BLaER1 treated with 17β-estradiol and CSF1 and Interleukin-3, amounts not matched to agents 10 nM and 100 nM (cell line): ENCODE data around the gene WDR83.
"Not testable (repeated sequence)": the region's sequence is repeated elsewhere in the genome, so short reads cannot be mapped to it uniquely, and the experiment has no call there.

Source experiments
- H3K27ac ChIP-seq, 11 experiments: shearing (Covaris generic); formaldehyde crosslinking; 2 replicates each; pipeline ENCODE4 v1.8.1; 2022
- H3K27me3 ChIP-seq, 11 experiments: shearing (Covaris generic); formaldehyde crosslinking; 2 replicates each; pipeline ENCODE4 v1.8.1; 2022
- H3K36me3 ChIP-seq, 11 experiments: shearing (Covaris generic); formaldehyde crosslinking; 2 replicates each; pipeline ENCODE4 v1.8.1; 2022
- H3K4me1 ChIP-seq, 10 experiments: shearing (Covaris generic); formaldehyde crosslinking; 2 replicates each; pipeline ENCODE4 v1.8.1; 2022
- H3K4me2 ChIP-seq, 11 experiments: shearing (Covaris generic); formaldehyde crosslinking; 2 replicates each; pipeline ENCODE4 v1.8.1; 2022
- H3K4me3 ChIP-seq, 10 experiments: shearing (Covaris generic); formaldehyde crosslinking; 2 replicates each; pipeline ENCODE4 v1.8.1; 2022
- H3K9ac ChIP-seq, 11 experiments: shearing (Covaris generic); formaldehyde crosslinking; 2 replicates each; pipeline ENCODE4 v1.8.1; 2022
- H3K9me3 ChIP-seq, 11 experiments: shearing (Covaris generic); formaldehyde crosslinking; replicated peaks in 1 of 11; 2 replicates each; pipeline ENCODE4 v1.8.1; 2022
- H4K20me1 ChIP-seq, 11 experiments: shearing (Covaris generic); formaldehyde crosslinking; 2 replicates each; pipeline ENCODE4 v1.8.1; 2022
- Cebpa-rat ChIP-seq, 11 experiments: shearing (Covaris generic); IDR thresholded peaks; 2 replicates each; pipeline ENCODE4 v1.8.1; 2022

The WDR83 gene

GRCh38 chr19:12636631-12637030, 30.0 kb upstream of the WDR83 start:
- H3K27ac ChIP-seq = no peak overlapping the region
- no peaks in the 10 kb centered on the region for H3K9me3 ChIP-seq
- H3K4me2 ChIP-seq = no peak overlapping the region
- H4K20me1 ChIP-seq = peaks cover 0 to 6% (median 0%) of the 10 kb centered on the region in 11 experiments; a peak in 2 of 22 replicates
- peaks cover 10 to 62% (median 26%) of the 10 kb centered on the region in 11 experiments; a peak in 19 of 22 replicates for H3K36me3 ChIP-seq
- H3K9ac ChIP-seq = no peak overlapping the region
- H3K27me3 ChIP-seq = no peaks in the 10 kb centered on the region
- H3K4me3 ChIP-seq = no peak overlapping the region
- peaks cover 5 to 14% (median 10%) of the 10 kb centered on the region in 10 experiments; a peak in 19 of 20 replicates for H3K4me1 ChIP-seq
- TF ChIP-seq Cebpa-rat (IDR thresholded peaks at IDR 0.05) = no peak

DNA sequence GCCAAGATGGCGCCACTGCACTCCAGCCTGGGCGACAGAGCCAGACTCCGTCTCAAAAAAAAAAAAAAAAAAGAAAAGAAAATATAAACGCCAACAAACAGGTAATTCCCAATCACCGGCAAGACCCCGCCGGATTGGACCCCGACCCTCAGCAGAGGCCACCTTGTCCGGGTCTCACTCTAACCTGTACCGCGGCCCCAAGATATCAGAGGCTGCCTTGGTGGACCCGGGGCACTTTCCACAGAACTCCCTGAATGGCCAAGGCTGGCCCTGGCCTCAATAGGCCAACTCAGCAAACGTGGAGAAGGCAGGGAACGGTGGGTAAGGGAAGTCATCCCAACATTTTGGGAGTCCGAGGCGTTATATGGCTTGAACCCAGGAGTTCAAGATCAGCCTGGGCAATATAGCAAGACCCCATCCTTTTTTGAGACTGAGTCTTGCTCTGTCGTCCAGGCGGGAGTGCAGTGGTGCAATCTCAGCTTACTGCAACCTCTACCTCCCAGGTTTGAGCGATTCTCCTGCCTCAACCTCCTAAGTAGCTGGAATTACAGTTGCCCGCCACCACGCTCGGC, 27.9 kb upstream of the WDR83 start:
- Histone ChIP-seq H3K4me2 (no peak overlapping the region), H3K36me3 (peaks cover 0 to 50% (median 6%) of the 10 kb centered on the region in 11 experiments; a peak in 15 of 22 replicates), H3K4me3 (no peak overlapping the region), H3K27ac (no peak overlapping the region), H3K9ac (no peak overlapping the region), H3K9me3 (no peaks in the 10 kb centered on the region), H3K27me3 (no peaks in the 10 kb centered on the region), H4K20me1 (peaks cover 0 to 6% (median 0%) of the 10 kb centered on the region in 11 experiments; a peak in 2 of 22 replicates), H3K4me1 (peaks cover 5 to 14% (median 10%) of the 10 kb centered on the region in 10 experiments; a peak in 19 of 20 replicates)
- no peak for TF ChIP-seq Cebpa-rat (IDR thresholded peaks at IDR 0.05)

DNA sequence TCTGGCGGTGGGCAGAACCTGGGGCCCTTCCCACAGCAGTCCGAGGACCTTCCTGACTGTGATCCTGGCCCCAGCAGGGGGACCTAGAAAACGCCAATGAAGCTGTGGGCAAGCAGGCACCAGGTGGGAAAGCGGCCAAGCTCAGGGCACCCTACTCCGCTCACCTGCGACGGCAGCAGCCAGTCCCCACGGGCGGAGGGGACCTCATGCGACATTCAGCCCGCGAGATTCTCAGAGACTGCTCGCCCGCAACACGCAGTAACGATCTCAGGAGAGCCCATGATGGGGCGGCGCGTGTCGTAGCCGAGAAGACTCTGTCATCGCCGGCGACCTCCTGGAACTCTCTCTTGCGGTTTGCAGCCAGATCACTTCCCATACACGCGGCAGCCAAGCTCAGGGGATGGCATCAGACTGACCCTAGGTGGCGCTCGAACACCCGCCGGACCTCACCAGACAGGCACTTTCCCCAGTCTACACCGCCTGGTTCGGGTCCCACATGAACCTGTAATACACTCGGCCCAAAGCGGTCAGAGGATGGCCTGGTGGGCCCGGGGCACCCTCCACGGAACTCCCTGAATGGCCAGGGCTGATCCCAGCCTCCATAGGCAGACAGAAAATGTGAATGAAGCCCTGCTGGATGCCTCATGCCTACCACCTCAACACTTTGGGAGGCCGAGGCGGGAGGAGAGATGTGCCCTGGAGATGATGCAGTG, 26.6 kb upstream of the WDR83 start:
- Histone ChIP-seq H3K9ac (peak overlapping the region in 10 of 11 experiments; percentile 15 to 70 (median 59); a peak in 19 of 22 replicates), H3K27me3 (no peaks in the 10 kb centered on the region), H3K27ac (peak overlapping the region in 10 of 11 experiments; percentile 29 to 71 (median 55); a peak in 17 of 22 replicates), H4K20me1 (peaks cover 0 to 8% (median 0%) of the 10 kb centered on the region in 11 experiments; a peak in 2 of 22 replicates), H3K4me2 (peak overlapping the region; percentile 68 to 94 (median 79)), H3K9me3 (no peaks in the 10 kb centered on the region), H3K4me3 (peak overlapping the region in 4 of 10 experiments; percentile 27 to 51 (median 37); a peak in 7 of 20 replicates), H3K36me3 (peaks cover 7 to 53% (median 15%) of the 10 kb centered on the region in 11 experiments; a peak in 18 of 22 replicates), H3K4me1 (peaks cover 5 to 14% (median 10%) of the 10 kb centered on the region in 10 experiments; a peak in 19 of 20 replicates)
- TF ChIP-seq Cebpa-rat (IDR thresholded peaks at IDR 0.05) = no peak

- Histone ChIP-seq H3K9ac (no peak overlapping the region), H3K4me3 (no peak overlapping the region), H3K27me3 (no peaks in the 10 kb centered on the region), H3K27ac (no peak overlapping the region), H4K20me1 (peaks cover 0 to 10% (median 0%) of the 10 kb centered on the region in 11 experiments; a peak in 2 of 22 replicates), H3K9me3 (no peaks in the 10 kb centered on the region), H3K4me2 (no peak overlapping the region), H3K4me1 (peaks cover 5 to 15% (median 11%) of the 10 kb centered on the region in 10 experiments; a peak in 19 of 20 replicates), H3K36me3 (peaks cover 7 to 63% (median 19%) of the 10 kb centered on the region in 11 experiments; a peak in 18 of 22 replicates)
- TF ChIP-seq Cebpa-rat (IDR thresholded peaks at IDR 0.05) = no peak
Measured at GRCh38 chr19:12641456-12641855, 25.2 kb upstream of the WDR83 start.

GRCh38 chr19:12642506-12642905, 24.1 kb upstream of the WDR83 start:
- no peak for TF ChIP-seq Cebpa-rat (IDR thresholded peaks at IDR 0.05)
- Histone ChIP-seq H3K4me3 (no peak overlapping the region), H3K4me2 (no peak overlapping the region), H4K20me1 (peaks cover 0 to 19% (median 0%) of the 10 kb centered on the region in 11 experiments; a peak in 3 of 22 replicates), H3K4me1 (peaks cover 5 to 24% (median 21%) of the 10 kb centered on the region in 10 experiments; a peak in 19 of 20 replicates), H3K27me3 (no peaks in the 10 kb centered on the region), H3K9ac (no peak overlapping the region), H3K36me3 (peaks cover 7 to 64% (median 22%) of the 10 kb centered on the region in 11 experiments; a peak in 19 of 22 replicates), H3K27ac (no peak overlapping the region), H3K9me3 (no peaks in the 10 kb centered on the region)

DNA sequence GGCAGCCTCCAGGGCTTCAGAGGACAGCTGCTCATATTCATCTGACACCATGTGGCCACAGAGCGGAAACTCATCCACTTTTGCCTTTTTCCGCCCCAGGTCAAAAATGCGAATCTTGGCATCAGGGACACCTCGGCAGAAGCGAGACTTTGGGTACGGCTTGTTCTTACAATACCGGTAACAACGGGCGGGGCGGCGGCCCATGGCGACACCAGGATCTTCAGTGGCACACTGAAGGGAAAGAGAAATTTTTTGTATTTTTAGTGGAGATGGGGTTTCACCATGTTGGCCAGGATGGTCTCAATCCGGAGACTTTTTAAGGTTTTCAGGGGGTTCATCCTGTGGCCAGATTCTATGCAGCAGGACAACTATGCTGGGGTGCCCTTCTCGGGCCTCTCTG, 22.9 kb upstream of the WDR83 start:
- not testable (repeated sequence) for H3K9ac ChIP-seq, H3K27me3 ChIP-seq, H3K9me3 ChIP-seq, H3K4me3 ChIP-seq, H3K4me2 ChIP-seq, H3K27ac ChIP-seq
- Histone ChIP-seq H3K36me3 (peaks cover 9 to 67% (median 30%) of the 10 kb centered on the region in 11 experiments), H4K20me1 (peaks cover 0 to 19% (median 0%) of the 10 kb centered on the region in 11 experiments; a peak in 3 of 22 replicates), H3K4me1 (peaks cover 5 to 27% (median 23%) of the 10 kb centered on the region in 10 experiments; a peak in 19 of 20 replicates)

- Histone ChIP-seq H4K20me1 (peaks cover 0 to 14% (median 0%) of the 10 kb centered on the region in 11 experiments; a peak in 3 of 22 replicates), H3K4me3 (no peak overlapping the region), H3K27me3 (no peaks in the 10 kb centered on the region), H3K9ac (peak overlapping the region in 3 of 11 experiments; percentile 23 to 44 (median 29); a peak in 1 of 22 replicates), H3K4me1 (peaks cover 0 to 21% (median 13%) of the 10 kb centered on the region in 10 experiments; a peak in 16 of 20 replicates), H3K27ac (peak overlapping the region in 4 of 11 experiments; percentile 18 to 53 (median 44); a peak in 5 of 22 replicates), H3K4me2 (peak overlapping the region in 9 of 11 experiments; percentile 21 to 64 (median 56); a peak in 16 of 22 replicates), H3K36me3 (peaks cover 20 to 81% (median 46%) of the 10 kb centered on the region in 11 experiments), H3K9me3 (peaks cover 0 to 6% (median 0%) of the 10 kb centered on the region in 11 experiments; a peak in 5 of 22 replicates)
- no peak for TF ChIP-seq Cebpa-rat (IDR thresholded peaks at IDR 0.05)
Measured at GRCh38 chr19:12646551-12646950, 20.1 kb upstream of the WDR83 start.

DNA sequence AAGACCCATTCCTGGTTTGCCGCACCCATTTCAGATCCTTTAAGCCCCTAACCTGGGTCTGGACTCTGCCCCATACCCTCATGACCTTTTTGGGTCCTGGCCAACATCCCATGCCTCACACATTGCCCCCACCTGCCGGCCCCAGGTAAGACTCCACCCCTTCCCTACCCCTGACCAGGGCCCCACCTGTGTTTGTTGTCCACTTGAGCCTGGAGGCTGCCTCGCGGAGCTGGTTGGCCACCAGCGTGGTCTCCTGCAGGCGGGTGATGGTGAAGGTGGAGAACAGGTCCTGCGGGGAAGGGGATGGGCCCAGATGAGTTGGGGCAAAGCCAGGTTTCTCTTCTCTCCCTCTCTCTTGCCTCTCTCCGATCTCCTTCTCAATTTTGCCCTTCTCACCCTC, 19.6 kb upstream of the WDR83 start:
- Histone ChIP-seq H3K4me1 (peaks cover 0 to 21% (median 13%) of the 10 kb centered on the region in 10 experiments; a peak in 16 of 20 replicates), H3K36me3 (peaks cover 25 to 85% (median 50%) of the 10 kb centered on the region in 11 experiments), H3K9me3 (peaks cover 0 to 6% (median 0%) of the 10 kb centered on the region in 11 experiments; a peak in 5 of 22 replicates), H3K4me3 (no peak overlapping the region), H3K27ac (peak overlapping the region in 3 of 11 experiments; percentile 23 to 45 (median 28); a peak in 4 of 22 replicates), H4K20me1 (peaks cover 0 to 13% (median 0%) of the 10 kb centered on the region in 11 experiments; a peak in 3 of 22 replicates), H3K4me2 (peak overlapping the region in 9 of 11 experiments; percentile 21 to 64 (median 56); a peak in 17 of 22 replicates), H3K9ac (peak overlapping the region in 3 of 11 experiments; percentile 23 to 44 (median 29); a peak in 1 of 22 replicates), H3K27me3 (no peaks in the 10 kb centered on the region)
- no peak for TF ChIP-seq Cebpa-rat (IDR thresholded peaks at IDR 0.05)
